Spleen (tissue), 7 donors: ENCODE data around the gene SERPINA3.

Experiments used
- CTCF ChIP-seq, 11 experiments: fragments of 200-600 bp in 7 of 11; fragments of 450-650 bp in 4 of 11; sonication (generic) in 4 of 11; IDR thresholded peaks in 8 of 11; conservative IDR thresholded peaks in 3 of 11; 1 replicate in 7 of 11; 2 replicates in 4 of 11; pipeline versions ENCODE4 v1.4.0 to v1.8.0; 2016 to 2021; ENCODE audit warnings: antibody characterized with exemption in 11 of 11, inconsistent platforms in 4 of 11, mild to moderate bottlenecking in 1 of 11
- POLR2A ChIP-seq, 3 donors: fragments of 450-650 bp; IDR thresholded peaks; one replicate each; pipeline ENCODE4 v1.5.1; 2017; ENCODE audit warnings: antibody characterized with exemption in 3 of 3, mild to moderate bottlenecking in 1 of 3
- POLR2AphosphoS5 ChIP-seq, 3 donors: sonication (generic); formaldehyde crosslinking; IDR thresholded peaks; one replicate each; pipeline ENCODE4 v1.5.1; 2017; ENCODE audit warnings: antibody characterized with exemption in 3 of 3
- donor health status: DM: no; HTN: no; CAD: no; lungs with moderate emphysema.
- donor health status: DM: no; HTN: no; CAD: no.
- donor health status: DM: no; HTN: no; CAD: no.

- TF ChIP-seq CTCF (IDR thresholded peaks at IDR 0.05 in 8 of 11, conservative IDR thresholded peaks at IDR 0.05 in 3 of 11) (no peak), POLR2A (IDR thresholded peaks at IDR 0.05) (no peak), POLR2AphosphoS5 (IDR thresholded peaks at IDR 0.05) (no peak)
Observed at GRCh38 chr14:94630396-94630795, 18.2 kb downstream of the SERPINA3 start.
